ENCODE measurements around the gene FNDC5. TPM values are rescaled to one million over a fixed set of nuclear protein-coding genes. Genes with fewer than 3 reads are reported as not detected.

The FNDC5 gene
- total RNA-seq (under 1 TPM; 0.28 to 0.89 (median 0.59) TPM), polyA plus RNA-seq (1 to 10 TPM; 1.8 to 3.1 TPM)

DNA sequence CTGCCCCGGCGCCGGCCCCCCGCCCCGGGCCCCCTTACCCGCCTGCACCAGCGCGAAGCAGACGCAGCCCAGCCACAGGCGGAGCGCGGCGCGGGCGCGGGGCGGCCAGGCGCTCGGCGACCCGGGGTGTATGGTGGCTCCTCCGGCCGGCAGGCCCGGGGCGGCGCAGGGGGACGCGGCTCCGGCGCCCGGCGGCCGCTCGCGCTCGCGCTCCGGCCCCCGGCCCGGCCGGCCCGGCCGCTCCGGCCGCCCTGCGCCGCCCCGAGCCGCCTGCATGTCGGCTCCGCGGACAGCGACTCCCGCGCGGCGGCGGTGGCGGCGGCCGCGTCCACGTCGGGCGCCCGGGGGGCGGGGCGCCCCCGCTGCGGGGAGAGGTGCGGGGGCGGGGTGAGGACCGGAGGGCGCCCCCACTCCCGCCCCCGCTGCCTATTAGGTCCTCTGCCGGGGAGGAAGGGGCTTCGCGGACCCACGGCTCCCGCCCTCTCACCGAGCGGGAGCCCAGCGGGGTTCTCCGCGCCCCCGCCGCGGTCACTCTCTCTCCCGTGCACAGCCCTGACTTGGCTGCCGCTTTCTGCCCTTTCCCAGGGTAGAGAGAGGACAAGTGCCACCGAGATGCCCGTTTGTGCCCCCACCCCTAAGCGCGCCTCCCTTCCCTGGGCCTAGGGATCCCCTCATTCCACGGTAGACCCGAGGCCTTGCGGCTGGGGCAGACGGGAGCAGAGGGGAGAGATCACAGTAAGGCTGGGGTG lies at the start of gene FNDC5:
FNDC5 (minus strand) TSS at position 298 of the 749 bp plus-strand sequence.
- DNase-seq (peak in 4 of 6 donors; percentile 15 to 78 (median 42)), FAIRE-seq (no peak), ATAC-seq (peak; percentile 63 to 85 (median 76))
- WGBS, 2 donors = 2 to 3% methylated on average over 28 to 99 of the region's 99 CpGs
- Histone ChIP-seq H3K4me1 (no peaks in the 10 kb centered on the region), H3K9me3 (no peaks in the 10 kb centered on the region), H3K27ac (no peak within 1 kb of the TSS), H3K4me3 (peak within 1 kb of the TSS in 3 of 4 donors; percentile 16 to 48 (median 40)), H3K36me3 (no peaks in the 10 kb centered on the region), H3K27me3 (no peaks in the 10 kb centered on the region)
- TF ChIP-seq, protein P1, sequence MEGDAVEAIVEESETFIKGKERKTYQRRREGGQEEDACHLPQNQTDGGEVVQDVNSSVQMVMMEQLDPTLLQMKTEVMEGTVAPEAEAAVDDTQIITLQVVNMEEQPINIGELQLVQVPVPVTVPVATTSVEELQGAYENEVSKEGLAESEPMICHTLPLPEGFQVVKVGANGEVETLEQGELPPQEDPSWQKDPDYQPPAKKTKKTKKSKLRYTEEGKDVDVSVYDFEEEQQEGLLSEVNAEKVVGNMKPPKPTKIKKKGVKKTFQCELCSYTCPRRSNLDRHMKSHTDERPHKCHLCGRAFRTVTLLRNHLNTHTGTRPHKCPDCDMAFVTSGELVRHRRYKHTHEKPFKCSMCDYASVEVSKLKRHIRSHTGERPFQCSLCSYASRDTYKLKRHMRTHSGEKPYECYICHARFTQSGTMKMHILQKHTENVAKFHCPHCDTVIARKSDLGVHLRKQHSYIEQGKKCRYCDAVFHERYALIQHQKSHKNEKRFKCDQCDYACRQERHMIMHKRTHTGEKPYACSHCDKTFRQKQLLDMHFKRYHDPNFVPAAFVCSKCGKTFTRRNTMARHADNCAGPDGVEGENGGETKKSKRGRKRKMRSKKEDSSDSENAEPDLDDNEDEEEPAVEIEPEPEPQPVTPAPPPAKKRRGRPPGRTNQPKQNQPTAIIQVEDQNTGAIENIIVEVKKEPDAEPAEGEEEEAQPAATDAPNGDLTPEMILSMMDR (IDR thresholded peaks at IDR 0.05) = no peak
- intact Hi-C loops (cut with DNase I) = loop anchor here in 1 of 3 donors (5.0 kb wide), 1 partner anchor 163 kb away; no protein-coding TSS in a partner anchor

DNA sequence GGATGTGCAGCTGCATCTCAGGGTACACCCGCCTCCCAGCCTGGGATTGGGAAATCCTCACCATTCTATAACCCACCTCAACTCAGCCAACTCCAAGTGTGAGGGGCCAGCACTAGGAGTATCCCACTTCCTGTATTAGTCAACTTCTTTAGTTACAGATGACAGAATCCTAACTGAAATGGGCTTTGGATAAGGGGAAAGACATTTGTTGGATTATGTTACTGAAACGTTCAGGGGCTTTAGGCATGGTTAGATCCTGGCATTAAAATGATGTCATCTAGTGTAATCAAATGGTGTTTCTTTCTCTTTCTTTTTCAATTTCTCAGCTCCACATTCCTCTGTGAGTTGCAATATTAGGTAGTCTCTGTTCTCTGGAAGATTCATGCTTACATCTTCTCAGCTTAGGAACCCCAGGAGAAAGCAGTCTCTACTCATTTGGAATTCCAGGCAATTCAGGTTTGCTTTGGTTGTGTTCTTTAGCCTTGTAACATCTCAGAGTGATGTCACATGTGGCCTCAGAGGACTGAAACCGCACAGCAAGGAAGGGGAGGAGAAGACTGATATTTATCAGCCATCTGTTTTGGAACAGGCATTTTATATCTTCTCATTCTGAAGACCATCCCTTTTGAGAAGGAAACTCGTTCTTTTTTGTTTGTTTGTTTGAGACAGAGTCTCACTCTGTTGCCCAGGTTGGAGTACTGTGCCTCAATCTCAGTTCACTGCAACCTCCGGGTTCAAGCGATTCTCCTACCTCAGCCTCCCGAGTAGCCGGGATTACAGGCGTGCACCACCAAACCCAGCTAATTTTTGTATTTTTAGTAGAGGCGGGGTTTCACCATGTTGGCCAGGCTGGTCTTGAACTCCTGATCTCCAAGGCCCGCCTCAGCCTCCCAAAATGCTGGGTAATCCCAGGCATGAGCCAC lies 49.4 kb upstream of the FNDC5 start:
- Histone ChIP-seq H3K4me3 (no peak overlapping the region), H3K4me1 (no peaks in the 10 kb centered on the region), H3K27me3 (no peaks in the 10 kb centered on the region), H3K9me3 (no peaks in the 10 kb centered on the region), H3K27ac (no peak overlapping the region), H3K36me3 (no peaks in the 10 kb centered on the region)
- WGBS, 2 donors = 79 to 82% methylated on average over 11 of the region's 11 CpGs
- ATAC-seq (no peak), DNase-seq (no peak), FAIRE-seq (no peak)
- TF ChIP-seq, protein P1 (IDR thresholded peaks at IDR 0.05) = no peak
- intact Hi-C loops (cut with DNase I) = loop anchor here in 1 of 3 donors (10.0 kb wide), 1 partner anchor 135 kb away; no protein-coding TSS in a partner anchor

DNA sequence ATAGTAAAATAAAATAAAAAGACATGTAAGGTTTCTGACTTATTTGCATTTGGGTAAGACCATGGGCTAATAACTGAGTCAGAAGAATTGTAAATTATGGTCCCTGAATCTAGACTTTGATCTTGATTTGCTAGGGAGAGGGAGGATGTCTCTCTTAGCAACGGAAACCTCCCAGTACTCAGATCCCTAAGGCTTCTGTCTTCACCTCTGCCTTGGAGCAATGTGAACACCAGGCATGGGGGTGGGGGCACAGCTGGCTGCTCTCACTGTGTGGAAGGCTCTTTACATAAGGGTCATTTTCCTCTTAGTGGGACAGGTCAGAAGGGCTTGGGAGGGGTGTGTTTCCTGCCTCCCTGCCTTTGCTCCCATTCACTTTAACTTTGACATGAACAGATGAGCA lies 47.5 kb upstream of the FNDC5 start:
- H3K4me3 ChIP-seq = no peak overlapping the region
- no peak overlapping the region for H3K27ac ChIP-seq
- FAIRE-seq (no peak), ATAC-seq (no peak), DNase-seq (no peak)
- no peaks in the 10 kb centered on the region for H3K9me3 ChIP-seq
- intact Hi-C loops (cut with DNase I) = no loop called here
- 29 to 44% methylated on average over 1 of the region's 1 CpG for WGBS, 2 donors
- no peaks in the 10 kb centered on the region for H3K36me3 ChIP-seq
- no peaks in the 10 kb centered on the region for H3K27me3 ChIP-seq
- TF ChIP-seq, protein P1 (IDR thresholded peaks at IDR 0.05) = no peak
- H3K4me1 ChIP-seq = no peaks in the 10 kb centered on the region

DNA sequence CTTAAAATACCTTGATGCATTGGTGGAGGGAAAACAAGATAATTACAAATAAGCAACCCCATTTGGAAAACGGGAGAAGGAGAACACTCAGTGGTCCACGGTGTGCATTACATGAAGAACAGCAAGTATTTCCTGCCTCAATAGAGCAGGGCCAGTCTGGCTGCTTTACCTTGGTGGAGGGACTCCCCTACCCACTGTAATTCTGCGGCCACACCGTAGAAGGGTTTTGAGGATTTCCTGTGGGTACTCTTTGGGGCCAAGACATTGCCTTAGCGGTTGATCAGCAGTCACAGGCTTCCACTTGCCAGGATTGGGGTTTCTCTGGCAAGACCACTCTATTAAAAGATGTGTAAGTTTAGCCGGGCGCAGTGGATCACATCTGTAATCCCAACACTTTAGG lies 46.8 kb upstream of the FNDC5 start:
- Histone ChIP-seq H3K9me3 (no peaks in the 10 kb centered on the region), H3K36me3 (no peaks in the 10 kb centered on the region), H3K4me1 (no peaks in the 10 kb centered on the region), H3K27ac (no peak overlapping the region), H3K27me3 (no peaks in the 10 kb centered on the region), H3K4me3 (no peak overlapping the region)
- TF ChIP-seq, protein P1 (IDR thresholded peaks at IDR 0.05) = no peak
- ATAC-seq (no peak), FAIRE-seq (no peak), DNase-seq (no peak)
- intact Hi-C loops (cut with DNase I) = no loop called here
- 80 to 81% methylated on average over 7 of the region's 7 CpGs for WGBS, 2 donors

All from pancreas (tissue), 10 donors.